ENCODE results near the gene RSPO3.
"Not testable (repeated sequence)": the region's sequence is repeated elsewhere in the genome, so short reads cannot be mapped to it uniquely, and the experiment has no call there.

DNA sequence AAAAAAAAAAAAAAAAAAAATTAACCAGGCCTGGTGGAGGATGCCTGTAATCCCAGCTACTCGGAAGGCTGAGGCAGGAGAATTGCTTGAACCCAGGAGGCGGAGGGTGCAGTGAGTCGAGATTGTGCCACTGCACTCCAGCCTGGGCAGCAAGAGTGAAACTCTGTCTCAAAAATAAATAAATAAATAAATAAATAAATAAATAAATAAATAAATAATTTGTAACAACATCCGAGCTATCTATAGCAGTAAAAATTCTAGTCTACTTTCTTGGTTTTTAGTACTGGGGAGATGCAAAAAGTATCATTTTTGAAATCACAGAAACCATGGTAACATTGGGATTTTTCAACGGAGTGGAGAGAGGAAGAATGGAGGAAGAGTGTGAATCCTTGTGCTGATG is 21.0 kb upstream of the RSPO3 start:
- TF ChIP-seq, protein P1, sequence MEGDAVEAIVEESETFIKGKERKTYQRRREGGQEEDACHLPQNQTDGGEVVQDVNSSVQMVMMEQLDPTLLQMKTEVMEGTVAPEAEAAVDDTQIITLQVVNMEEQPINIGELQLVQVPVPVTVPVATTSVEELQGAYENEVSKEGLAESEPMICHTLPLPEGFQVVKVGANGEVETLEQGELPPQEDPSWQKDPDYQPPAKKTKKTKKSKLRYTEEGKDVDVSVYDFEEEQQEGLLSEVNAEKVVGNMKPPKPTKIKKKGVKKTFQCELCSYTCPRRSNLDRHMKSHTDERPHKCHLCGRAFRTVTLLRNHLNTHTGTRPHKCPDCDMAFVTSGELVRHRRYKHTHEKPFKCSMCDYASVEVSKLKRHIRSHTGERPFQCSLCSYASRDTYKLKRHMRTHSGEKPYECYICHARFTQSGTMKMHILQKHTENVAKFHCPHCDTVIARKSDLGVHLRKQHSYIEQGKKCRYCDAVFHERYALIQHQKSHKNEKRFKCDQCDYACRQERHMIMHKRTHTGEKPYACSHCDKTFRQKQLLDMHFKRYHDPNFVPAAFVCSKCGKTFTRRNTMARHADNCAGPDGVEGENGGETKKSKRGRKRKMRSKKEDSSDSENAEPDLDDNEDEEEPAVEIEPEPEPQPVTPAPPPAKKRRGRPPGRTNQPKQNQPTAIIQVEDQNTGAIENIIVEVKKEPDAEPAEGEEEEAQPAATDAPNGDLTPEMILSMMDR (IDR thresholded peaks at IDR 0.05; ENCODE audit: poor library complexity): not testable (repeated sequence)
- not testable (repeated sequence) for TF ChIP-seq EZH2 (IDR thresholded peaks at IDR 0.05; ENCODE audit: borderline replicate concordance)

All from hepatocyte (in vitro differentiated cells).